GM13977 (cell line): ENCODE data around the gene RPP40.

Source experiments
- DNase-seq: peaks from one replicate; pipeline ENCODE4 v3.0.0; 2012; ENCODE audit warnings: low spot score
- CTCF ChIP-seq: IDR thresholded peaks from 2 replicates; pipeline ENCODE4 v1.5.1; 2012; ENCODE audit warnings: mild to moderate bottlenecking, control low read depth; ENCODE audit not compliant: insufficient read depth; ENCODE audit errors: extremely low read depth, missing control alignments
- in situ Hi-C: fragments of 300-500 bp; cut with MboI; formaldehyde crosslinking; loops from one replicate; pipeline ENCODE4 v1.12.0; 2022; ENCODE audit warnings: low sequenced_read_pairs, low pct_unique_long_range_greater_than_20kb, mixed read lengths, inconsistent platforms; ENCODE audit not compliant: unreplicated experiment

RPP40 gene

DNA sequence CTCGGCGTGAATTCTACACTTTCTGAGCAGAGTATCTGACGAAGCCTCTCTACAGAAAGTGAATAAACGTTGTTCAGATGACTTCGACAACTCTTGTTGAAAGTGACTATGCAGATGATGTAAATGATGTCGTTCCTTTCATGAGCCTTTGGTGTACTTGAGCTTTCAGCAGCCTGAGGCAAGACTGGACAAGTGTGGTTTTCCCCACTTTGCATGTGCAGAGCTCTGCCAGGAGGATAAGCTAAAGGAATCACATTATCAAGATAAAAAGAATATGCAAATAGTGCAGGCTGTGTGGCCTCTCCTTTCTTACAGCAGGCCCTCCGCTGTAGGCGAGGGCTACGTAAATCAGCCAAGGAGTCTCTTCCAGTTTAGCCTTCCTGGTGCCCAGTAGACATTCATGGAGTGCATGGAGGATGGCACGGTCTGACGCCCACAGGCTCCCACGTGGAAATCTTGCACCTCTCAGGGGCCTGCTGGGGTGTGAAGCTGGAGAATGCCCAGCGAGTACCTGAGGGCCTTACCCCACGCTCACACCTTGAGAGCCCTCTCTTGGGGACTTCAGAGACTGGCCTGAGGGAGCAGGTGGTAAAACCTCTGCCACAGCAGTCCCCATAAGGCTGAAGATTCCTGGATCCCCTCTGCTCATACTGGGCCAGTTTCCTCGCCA, 54.9 kb downstream of the RPP40 start:
- in situ Hi-C loops, result no loop called here
- no peak for TF ChIP-seq CTCF

DNA sequence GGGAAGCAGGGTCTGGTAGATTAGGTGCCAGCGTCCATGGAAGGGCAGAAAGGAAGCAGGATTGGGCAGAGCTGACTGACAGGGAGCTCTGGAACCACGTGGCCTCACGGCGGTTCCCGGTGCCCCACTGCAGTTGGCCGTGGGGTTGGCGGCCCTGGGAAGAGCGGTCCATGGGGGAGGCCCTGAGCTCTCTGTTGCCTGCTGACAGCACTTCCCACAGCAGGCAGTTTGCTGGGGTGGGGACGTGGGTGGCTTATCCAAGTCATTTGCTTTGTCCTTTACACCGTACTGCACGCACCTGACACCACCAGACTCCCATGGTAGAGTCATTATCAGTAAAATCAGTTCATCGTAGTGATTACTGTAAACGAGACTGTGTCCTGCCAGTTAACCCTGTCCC, 56.1 kb downstream of the RPP40 start:
- no peak for TF ChIP-seq CTCF
- in situ Hi-C loops, result no loop called here
- no peak for DNase-seq

More for the DNA sequence above, 54.9 kb downstream of the RPP40 start:
- peak; percentile 44 for DNase-seq

DNA sequence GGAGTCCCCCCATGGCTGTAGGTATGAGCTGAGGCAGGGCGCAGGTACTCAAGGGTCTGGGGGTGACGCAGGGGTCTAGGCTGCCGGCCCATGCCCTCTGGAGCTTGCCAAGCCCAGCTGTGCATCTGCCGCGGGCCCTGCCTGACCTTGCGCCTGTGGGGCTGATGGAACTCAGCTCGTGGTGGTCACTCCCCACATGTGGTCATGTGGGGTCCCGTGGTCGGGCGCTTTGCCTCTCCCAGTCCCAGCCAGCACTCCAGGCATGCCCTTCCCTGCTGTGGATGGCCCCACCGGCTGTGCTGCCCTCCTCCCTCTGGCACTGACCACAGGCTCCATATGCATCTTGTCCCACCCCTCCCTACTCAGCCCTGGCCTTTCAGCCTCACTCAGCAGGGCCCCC, 57.3 kb downstream of the RPP40 start:
- in situ Hi-C loops, result no loop called here

More for the DNA sequence above, 57.3 kb downstream of the RPP40 start:
- DNase-seq, result no peak
- no peak for TF ChIP-seq CTCF
